ENCODE measurements around the gene EIF6.

EIF6 gene

GRCh38 chr20:35319192-35319870 is 34.8 kb upstream of the EIF6 start (continued):
- TF ChIP-seq ZNF391 (tag by site-specific recombination; IDR thresholded peaks at IDR 0.05; ENCODE audit: borderline replicate concordance, low read depth), result peak; percentile 75; the same call in 1 of the 2 replicates
- peak; percentile 71; the same call in 1 of the 2 replicates for TF ChIP-seq PRDM1 (tag by site-specific recombination; IDR thresholded peaks at IDR 0.05)
- peak; percentile 99 for TF ChIP-seq ZNF639 (tag by site-specific recombination; IDR thresholded peaks at IDR 0.05)
- TF ChIP-seq ZNF354C (tag by site-specific recombination; IDR thresholded peaks at IDR 0.05; ENCODE audit: borderline replicate concordance, low read depth), result 0 out of 2 replicates have a peak, but pooled peaks have one; percentile 6
- TF ChIP-seq KLF10 (tag by site-specific recombination; IDR thresholded peaks at IDR 0.05), result peak; percentile 98
- peak; percentile 76 for TF ChIP-seq ZNF362 (tag by site-specific recombination; IDR thresholded peaks at IDR 0.05)
- peak; percentile 66 for TF ChIP-seq PATZ1 (tag by site-specific recombination; IDR thresholded peaks at IDR 0.05)
- TF ChIP-seq BCL11B (tag by site-specific recombination; IDR thresholded peaks at IDR 0.05; ENCODE audit: low read depth), result no peak
- TF ChIP-seq ZBTB11 (tag by site-specific recombination; conservative IDR thresholded peaks at IDR 0.05; ENCODE audit: low read depth), result peak; percentile 57; the same call in 1 of the 2 replicates
- TF ChIP-seq REST (tag by site-specific recombination; IDR thresholded peaks at IDR 0.05), result no peak; the same call in 1 of the 2 replicates
- TF ChIP-seq KLF17 (tag by site-specific recombination; IDR thresholded peaks at IDR 0.05), result peak; percentile 87
- TF ChIP-seq ZXDB (tag by site-specific recombination; IDR thresholded peaks at IDR 0.05), result peak; percentile 95
- peak; percentile 99 for TF ChIP-seq ATF2 (tag by site-specific recombination; IDR thresholded peaks at IDR 0.05; ENCODE audit: low read depth)

Data from HEK293 (cell line).